LNCaP clone FGC (cell line): ENCODE measurements around the gene RGS19.

ENCODE experiments used
- DNase-seq: peaks from one replicate; pipeline ENCODE4 v3.0.0-alpha.2; 2011; ENCODE audit warnings: low read depth
- H3K4me3 ChIP-seq: 2 replicates; pipeline ENCODE4 v1.5.1; 2011; ENCODE audit warnings: mild to moderate bottlenecking, low read depth, low read length, control low read depth
- TF ChIP-seq, protein P1 (sequence below): IDR thresholded peaks from 2 replicates; pipeline ENCODE4 v1.5.1; 2012; ENCODE audit warnings: mild to moderate bottlenecking; ENCODE audit not compliant: control insufficient read depth, insufficient read depth; ENCODE audit errors: extremely low read depth

The RGS19 gene

DNA sequence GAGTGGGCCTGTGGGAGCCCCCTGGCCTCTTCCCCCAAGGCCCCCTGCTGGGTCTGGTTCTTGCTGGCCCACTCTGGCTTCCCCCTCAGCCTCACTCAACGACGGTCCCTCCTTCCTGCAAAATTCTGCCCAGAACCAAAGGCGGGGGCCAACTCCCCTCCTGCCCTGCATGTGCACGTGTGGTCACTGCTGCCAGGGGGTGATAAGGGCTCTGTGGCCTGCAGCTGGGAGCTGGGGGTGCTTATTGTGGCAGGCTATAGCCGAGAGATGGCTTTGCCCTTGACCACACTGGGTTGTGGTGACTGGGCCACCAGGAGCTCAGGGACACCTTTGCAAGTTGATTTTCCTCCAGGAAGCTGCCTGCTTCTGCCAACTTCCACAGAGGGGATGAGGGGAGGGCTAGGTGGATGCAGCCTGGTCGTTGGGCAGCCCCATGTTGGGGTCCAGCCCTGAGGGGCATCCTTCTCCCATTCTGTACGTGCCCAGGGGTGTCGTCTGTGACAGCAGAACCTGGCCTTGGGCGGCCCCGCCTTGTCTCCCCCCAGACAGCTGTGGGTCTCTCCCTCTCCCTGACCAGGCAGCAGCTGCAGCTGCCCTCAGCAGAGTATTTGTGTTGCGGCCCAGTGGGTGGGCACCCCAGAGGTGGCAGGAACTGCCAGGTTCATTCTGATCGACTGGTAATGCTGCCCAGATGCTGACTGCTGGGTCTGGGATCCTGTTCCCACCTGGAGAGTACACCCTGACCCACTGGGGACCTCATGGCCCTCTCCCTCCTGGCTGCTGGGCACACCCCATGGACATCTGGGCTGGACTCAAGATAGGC is 10.7 kb downstream of the RGS19 start:
- H3K4me3 ChIP-seq = no peak overlapping the region
- no peak for DNase-seq
- TF ChIP-seq, protein P1, sequence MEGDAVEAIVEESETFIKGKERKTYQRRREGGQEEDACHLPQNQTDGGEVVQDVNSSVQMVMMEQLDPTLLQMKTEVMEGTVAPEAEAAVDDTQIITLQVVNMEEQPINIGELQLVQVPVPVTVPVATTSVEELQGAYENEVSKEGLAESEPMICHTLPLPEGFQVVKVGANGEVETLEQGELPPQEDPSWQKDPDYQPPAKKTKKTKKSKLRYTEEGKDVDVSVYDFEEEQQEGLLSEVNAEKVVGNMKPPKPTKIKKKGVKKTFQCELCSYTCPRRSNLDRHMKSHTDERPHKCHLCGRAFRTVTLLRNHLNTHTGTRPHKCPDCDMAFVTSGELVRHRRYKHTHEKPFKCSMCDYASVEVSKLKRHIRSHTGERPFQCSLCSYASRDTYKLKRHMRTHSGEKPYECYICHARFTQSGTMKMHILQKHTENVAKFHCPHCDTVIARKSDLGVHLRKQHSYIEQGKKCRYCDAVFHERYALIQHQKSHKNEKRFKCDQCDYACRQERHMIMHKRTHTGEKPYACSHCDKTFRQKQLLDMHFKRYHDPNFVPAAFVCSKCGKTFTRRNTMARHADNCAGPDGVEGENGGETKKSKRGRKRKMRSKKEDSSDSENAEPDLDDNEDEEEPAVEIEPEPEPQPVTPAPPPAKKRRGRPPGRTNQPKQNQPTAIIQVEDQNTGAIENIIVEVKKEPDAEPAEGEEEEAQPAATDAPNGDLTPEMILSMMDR = no peak

DNA sequence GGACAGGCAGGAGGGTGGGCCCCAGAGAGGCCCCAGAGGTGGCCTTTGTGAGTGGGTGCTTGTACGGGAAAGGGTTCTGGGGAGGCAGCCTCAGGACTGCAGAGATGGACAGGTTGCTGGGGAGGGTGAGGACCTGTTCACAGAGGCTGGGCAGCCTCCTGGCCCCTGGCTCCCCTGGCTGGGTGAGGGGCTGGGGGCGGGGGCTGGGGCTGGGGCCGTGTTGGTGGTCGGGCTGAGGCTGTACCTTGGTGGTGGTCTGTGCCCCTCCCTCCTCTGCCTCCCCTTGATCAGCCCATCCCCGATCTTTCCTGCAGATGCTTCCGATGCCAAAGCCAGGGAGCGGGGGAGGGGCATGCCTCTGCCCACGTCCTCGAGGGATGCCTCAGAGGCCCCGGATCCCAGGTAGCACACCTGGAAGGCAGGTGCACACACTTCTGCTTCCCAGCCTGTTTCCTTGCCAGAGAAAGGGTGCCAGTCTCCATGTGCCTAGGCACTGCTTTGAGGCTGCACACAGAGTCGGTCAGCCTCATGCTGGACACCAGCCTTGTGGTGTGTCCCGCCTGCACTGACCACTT is 11.5 kb downstream of the RGS19 start:
- no peak for DNase-seq
- TF ChIP-seq, protein P1 = no peak
- H3K4me3 ChIP-seq = no peak overlapping the region

DNA sequence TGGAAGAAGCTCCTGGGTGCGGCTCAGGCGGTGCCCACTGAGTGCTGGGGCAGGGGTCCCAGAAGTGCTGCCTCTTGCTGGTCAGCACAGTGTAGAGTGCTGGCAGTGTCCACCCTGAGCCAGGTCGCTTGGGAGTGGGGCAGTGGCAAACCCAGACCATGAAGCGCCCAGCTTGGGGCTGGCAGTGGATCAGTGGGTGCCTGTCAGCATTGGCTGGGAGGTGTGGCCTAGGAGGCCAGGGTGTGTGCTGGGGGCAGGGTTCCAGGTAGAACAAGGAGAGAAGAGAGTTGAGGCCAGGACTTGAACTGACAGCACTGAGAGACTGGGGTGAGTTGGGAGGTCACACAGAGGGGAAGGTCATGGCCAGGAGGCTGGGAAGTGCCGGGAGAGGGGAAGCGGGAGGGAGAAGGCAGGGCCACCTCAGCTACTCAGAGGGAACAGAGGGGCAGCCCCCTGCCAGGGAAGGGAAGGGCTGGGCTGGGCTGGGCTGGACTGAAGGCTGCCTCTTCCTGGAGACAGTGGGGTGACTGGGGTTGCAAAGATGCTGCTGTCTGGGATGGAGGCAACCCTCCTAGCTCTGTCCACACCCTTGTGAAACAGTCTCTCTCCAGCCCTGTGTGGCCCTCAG is 12.2 kb downstream of the RGS19 start:
- H3K4me3 ChIP-seq = no peak overlapping the region
- TF ChIP-seq, protein P1 = no peak
- no peak for DNase-seq

DNA sequence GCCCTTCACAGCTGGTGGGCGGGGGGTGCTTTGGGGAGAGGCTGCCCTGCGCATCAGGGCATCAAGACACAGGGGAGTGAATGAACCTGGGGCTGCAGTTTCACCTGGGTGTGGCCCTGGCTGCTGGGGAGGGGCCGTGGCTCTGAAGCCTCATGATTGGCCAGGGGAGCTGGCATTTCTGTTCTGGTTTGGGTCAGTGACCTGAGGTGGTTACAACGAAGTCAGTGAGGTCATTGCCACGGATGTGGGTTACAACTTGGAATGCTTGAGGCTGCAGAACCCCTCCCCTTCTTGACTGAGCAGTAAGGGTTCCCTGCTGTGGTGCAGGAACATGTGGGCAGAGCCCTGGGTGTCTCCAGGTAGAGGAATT is 13.4 kb downstream of the RGS19 start:
- TF ChIP-seq, protein P1 = no peak
- no peak for DNase-seq
- no peak overlapping the region for H3K4me3 ChIP-seq

DNA sequence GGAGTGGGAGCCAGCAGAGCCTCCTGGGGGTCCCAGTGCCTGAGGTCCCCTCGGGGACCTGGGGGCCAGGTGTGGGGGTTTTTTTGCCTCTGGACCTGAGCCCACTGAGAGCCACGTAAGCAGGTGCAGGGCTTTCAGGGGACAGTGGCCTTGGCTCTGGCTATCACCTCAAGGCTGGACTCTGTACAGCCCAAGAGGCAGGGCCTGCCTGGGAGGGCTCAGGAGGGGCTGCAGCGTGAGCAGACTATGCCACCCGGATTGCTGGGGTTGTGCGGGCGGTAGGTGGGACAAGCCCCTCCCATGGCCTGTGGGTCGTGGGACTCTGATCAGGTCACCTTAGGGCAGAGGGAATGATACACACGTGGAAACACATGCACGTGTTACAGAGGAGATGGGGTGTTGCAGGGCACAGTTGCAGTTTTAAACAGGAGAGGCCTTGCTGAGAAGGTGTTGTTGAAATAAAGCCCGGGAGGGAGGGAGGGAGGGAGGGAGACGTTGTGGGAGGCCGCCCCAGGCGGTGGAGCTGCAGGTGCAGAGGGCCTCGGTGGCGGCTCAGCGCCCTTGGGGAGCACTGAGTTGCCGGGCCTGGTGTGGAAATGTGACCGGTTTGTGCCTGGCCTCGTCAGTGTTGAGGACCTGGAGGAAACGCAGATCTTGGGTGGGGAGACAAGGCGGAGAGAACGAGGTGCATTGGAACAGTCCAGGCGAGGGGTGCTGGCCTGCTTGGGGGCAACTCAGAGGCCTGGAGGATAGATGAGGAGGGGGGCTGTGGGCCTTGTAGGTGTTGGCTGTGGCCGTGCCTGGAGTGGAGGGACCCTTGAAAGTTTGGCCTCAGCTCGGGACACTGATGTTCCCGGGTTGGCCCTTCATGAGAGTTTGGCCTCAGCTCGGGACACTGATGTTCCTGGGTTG is 14.0 kb downstream of the RGS19 start:
- TF ChIP-seq, protein P1 = no peak
- H3K4me3 ChIP-seq = no peak overlapping the region
- no peak for DNase-seq

DNA sequence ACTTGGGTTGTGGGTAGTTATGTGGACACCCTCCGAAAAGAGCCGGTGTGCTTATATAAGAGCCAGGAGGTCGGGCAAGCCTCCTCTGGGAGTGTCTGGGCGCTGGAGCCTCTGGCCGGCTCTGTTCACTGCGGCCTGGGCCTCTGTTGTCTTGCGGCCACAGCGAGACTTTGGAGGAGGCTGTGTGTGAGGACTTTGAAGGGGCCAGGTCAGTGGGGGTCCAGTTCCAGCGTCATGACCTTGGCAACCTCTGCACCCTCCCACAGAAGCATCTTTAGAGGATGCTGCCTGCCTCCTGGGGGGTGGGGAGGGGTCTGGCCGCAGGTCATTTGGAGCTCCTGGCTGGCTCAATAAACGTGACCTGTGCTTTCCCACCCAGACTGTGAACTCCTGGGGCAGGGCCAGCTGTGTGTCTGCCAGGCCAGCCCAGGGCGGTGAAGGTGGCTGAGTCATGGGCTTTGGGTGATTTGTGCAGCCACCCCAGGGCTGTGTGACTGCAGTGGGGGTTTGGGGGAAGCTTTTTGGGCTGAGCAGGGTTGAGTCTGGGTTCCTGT is 15.1 kb downstream of the RGS19 start:
- peak overlapping the region; percentile 90 for H3K4me3 ChIP-seq
- DNase-seq = no peak
- TF ChIP-seq, protein P1 = no peak
